Heart right ventricle (tissue), 16 donors: ENCODE data around the gene DGKI. TPM values are rescaled to one million over a fixed set of nuclear protein-coding genes. Genes with fewer than 3 reads are reported as not detected.

Experiments used
- ATAC-seq, 8 donors: fragments of 200-7000 bp; cut with Tn5 transposase; one replicate each; pipeline ENCODE4 v1.9.1; 2020; ENCODE audit warnings: mild to moderate bottlenecking in 8 of 8, moderate library complexity in 8 of 8, moderate number of reproducible peaks in 1 of 8
- DNase-seq, 2 donors: peaks; one replicate each; pipeline ENCODE4 v3.0.0-alpha.2; 2020
- H3K27ac ChIP-seq, 10 donors: fragments of 200-600 bp; sonication (generic) in 2 of 10; one replicate each; pipeline versions ENCODE4 v1.5.0 to v1.8.0; 2020 to 2022; ENCODE audit warnings: mild to moderate bottlenecking in 3 of 10
- H3K27me3 ChIP-seq, 7 donors: fragments of 200-600 bp; one replicate each; pipeline ENCODE4 v1.8.0; 2021 to 2022; ENCODE audit warnings: mild to moderate bottlenecking in 2 of 7
- H3K36me3 ChIP-seq, 9 donors: fragments of 200-600 bp; sonication (generic) in 1 of 9; one replicate each; pipeline versions ENCODE4 v1.5.0 to v1.8.0; 2020 to 2022; ENCODE audit warnings: mild to moderate bottlenecking in 2 of 9
- H3K4me1 ChIP-seq, 9 donors: fragments of 200-600 bp; sonication (generic) in 1 of 9; one replicate each; pipeline versions ENCODE4 v1.5.0 to v1.8.0; 2020 to 2022; ENCODE audit warnings: mild to moderate bottlenecking in 4 of 9
- H3K4me3 ChIP-seq, 10 donors: fragments of 200-600 bp; sonication (generic) in 2 of 10; one replicate each; pipeline versions ENCODE4 v1.5.0 to v1.8.0; 2020 to 2022; ENCODE audit warnings: mild to moderate bottlenecking in 7 of 10, moderate library complexity in 2 of 10
- H3K9me3 ChIP-seq, 11 donors: fragments of 200-600 bp in 10 of 11; sonication (generic) in 2 of 11; one replicate each; pipeline versions ENCODE4 v1.5.0 to v1.8.0; 2013 to 2022; ENCODE audit warnings: mild to moderate bottlenecking in 2 of 11, control low read depth in 1 of 11, moderate library complexity in 1 of 11
- WGBS, 2 donors: extraction: QIAGEN DNeasy Blood & Tissue Kit; methylation state at CpG; one replicate each; pipeline ENCODE4 v1.1.7; 2013; ENCODE audit warnings: inconsistent platforms in 1 of 2; 5-methylcytosine and 5-hydroxymethylcytosine counted together
- intact Hi-C, 10 donors: fragments of 100-400 bp; cut with DNase I; formaldehyde crosslinking; loops; one replicate each; pipeline versions ENCODE4 v1.11.1 to v1.14.2; 2022
- polyA plus RNA-seq, 2 donors: library from polyadenylated mRNA; stranded (reverse); fragments of 200-250 nt; gene quantifications; one replicate each; pipeline ENCODE4 v1.2.3, GENCODE V29; 2013
- total RNA-seq, 10 donors: library from RNA; stranded (reverse); fragmentation: NEBNext Ultra II Directional in 3 of 10; extraction: Animal tissue kit (Norgen Biotek cat#: 25700) in 3 of 10; gene quantifications; one replicate each; pipeline versions ENCODE4 v1.2.1 to v1.2.4, GENCODE V29; 2021 to 2023
- TF ChIP-seq, protein P1 (sequence below), 9 donors: fragments of 200-600 bp; sonication (generic) in 2 of 9; IDR thresholded peaks; one replicate each; pipeline versions ENCODE4 v1.5.0 to v1.8.0; 2021 to 2022; ENCODE audit warnings: antibody characterized with exemption in 9 of 9, mild to moderate bottlenecking in 5 of 9, moderate library complexity in 1 of 9
- donor health status: Arrhythmogenic right ventricular cardiomyopathy.
- donor health status: ischemic (EF 13 %, LVEDD 7.1; RV severe dilation, severe dysfunction).
- donor health status: healthy with polysubstance abuse.
- donor health status: DM: no; HTN: yes; CAD: no.
- donor health status: DM: no; HTN: no; CAD: no.
- donor health status: ischemic (EF 25% LVEDD 6.9; RV normal size, moderate dysfunction).
- donor health status: ischemic (EF 25% LVEDD 5.7; RV mildly dilated, moderate dysfunction).
- donor health status: healthy.
- donor health status: DM: yes; HTN: yes; CAD: no.
- donor health status: Ischemic cardiomyopathy.
- donor health status: ischemic (EF 35%, LVEDD 5.7; RV mildly dilated, moderate dysfunction).
- donor health status: nonischemic (EF 11% LVEDD 7.7; RV severe dilation, severe dysfunction).
- donor health status: DM: yes; HTN: yes; CAD: no.
- donor health status: PGD.
- donor health status: ischemic (EF 29% LVEDD 5.4; RV normal size, mild dysfunction).
- donor health status: nonischemic (EF 23%, LVEDD 6.1; RV moderate dilation, normal function).

DGKI gene
- total and polyA plus RNA-seq, 12 donors: 0.16 to 2.6 (median 1.2) TPM

DNA sequence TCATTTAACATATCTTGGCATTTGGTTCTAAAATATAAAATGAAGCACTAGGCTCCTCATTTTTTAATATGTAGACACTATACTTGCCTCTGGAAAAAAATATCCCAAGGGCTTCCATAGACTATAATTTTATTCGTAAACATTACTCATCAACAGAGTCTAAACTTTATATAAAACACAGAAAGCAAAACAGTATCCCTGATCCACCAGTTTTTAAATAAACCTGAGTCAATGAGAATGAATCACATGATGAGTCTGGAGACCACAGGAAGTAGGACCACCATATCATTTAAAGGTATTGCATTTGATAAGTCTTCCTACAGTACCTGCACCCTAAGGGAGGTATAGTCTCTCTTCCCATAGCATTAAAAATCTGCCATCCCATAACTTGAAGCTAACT lies 228.0 kb downstream of the DGKI start:
- no peak for DNase-seq
- Histone ChIP-seq H3K4me1 (no peaks in the 10 kb centered on the region), H3K9me3 (no peaks in the 10 kb centered on the region), H3K27ac (no peak overlapping the region), H3K36me3 (no peaks in the 10 kb centered on the region), H3K4me3 (no peak overlapping the region), H3K27me3 (no peaks in the 10 kb centered on the region)
- TF ChIP-seq, protein P1, sequence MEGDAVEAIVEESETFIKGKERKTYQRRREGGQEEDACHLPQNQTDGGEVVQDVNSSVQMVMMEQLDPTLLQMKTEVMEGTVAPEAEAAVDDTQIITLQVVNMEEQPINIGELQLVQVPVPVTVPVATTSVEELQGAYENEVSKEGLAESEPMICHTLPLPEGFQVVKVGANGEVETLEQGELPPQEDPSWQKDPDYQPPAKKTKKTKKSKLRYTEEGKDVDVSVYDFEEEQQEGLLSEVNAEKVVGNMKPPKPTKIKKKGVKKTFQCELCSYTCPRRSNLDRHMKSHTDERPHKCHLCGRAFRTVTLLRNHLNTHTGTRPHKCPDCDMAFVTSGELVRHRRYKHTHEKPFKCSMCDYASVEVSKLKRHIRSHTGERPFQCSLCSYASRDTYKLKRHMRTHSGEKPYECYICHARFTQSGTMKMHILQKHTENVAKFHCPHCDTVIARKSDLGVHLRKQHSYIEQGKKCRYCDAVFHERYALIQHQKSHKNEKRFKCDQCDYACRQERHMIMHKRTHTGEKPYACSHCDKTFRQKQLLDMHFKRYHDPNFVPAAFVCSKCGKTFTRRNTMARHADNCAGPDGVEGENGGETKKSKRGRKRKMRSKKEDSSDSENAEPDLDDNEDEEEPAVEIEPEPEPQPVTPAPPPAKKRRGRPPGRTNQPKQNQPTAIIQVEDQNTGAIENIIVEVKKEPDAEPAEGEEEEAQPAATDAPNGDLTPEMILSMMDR (IDR thresholded peaks at IDR 0.05): no peak
- 98 to 100% methylated on average over 1 of the region's 1 CpG for WGBS, 2 donors
- intact Hi-C loops: no loop called here
- ATAC-seq: no peak

DNA sequence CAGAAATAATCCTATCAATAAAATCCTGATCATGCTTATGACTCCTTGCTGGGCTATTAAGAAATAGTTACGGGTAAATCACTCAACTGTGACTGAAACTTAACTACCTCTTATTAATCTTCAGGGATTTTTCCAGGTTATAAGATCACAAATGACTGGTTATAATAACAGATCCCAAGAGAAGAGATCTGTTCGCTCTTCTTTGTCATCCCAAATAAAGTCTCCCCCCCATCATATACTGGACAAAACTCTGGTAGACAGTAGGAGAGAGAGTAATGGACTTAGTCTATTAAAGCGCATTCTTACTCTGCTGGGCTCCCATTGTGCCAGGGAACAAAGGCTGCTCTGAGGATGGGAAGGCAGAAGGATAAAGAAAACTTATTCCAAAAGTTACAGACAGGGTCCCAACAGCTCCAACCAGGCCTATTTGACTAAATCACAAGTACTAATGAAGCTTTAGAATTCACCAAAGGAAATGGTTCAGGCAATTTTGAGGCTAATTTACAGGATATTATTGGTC lies 233.7 kb downstream of the DGKI start:
- no peak for DNase-seq
- H3K27ac ChIP-seq: no peak overlapping the region
- intact Hi-C loops: no loop called here
- H3K9me3 ChIP-seq: no peaks in the 10 kb centered on the region
- no peak overlapping the region for H3K4me3 ChIP-seq
- WGBS, 2 donors: 93 to 98% methylated on average over 3 of the region's 3 CpGs
- TF ChIP-seq, protein P1 (IDR thresholded peaks at IDR 0.05): no peak
- H3K27me3 ChIP-seq: peaks cover 0 to 6% (median 0%) of the 10 kb centered on the region in 7 donors
- no peak for ATAC-seq
- no peaks in the 10 kb centered on the region for H3K36me3 ChIP-seq
- no peaks in the 10 kb centered on the region for H3K4me1 ChIP-seq

DNA sequence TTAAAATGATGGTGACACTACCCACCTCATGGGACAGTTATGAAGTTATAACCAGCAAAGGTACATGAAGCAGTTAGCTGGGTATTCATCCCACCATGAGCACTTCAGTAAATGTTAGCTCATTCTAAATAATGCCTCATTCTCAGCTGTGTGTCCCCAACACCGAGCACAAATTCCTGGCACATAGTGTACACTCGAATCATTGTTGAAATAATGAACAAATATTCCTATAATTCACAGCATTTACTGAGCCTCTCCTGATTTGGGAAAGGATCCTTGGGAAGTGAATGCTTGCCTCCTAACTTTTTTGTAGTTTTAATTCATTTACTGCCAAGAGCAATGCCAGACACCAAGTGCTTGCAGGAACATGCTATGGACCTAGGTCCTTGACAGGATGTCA lies 235.2 kb downstream of the DGKI start:
- no peak for ATAC-seq
- Histone ChIP-seq H3K4me3 (no peak overlapping the region), H3K36me3 (no peaks in the 10 kb centered on the region), H3K27ac (no peak overlapping the region), H3K27me3 (peaks cover 0 to 9% (median 6%) of the 10 kb centered on the region in 7 donors), H3K9me3 (no peaks in the 10 kb centered on the region), H3K4me1 (no peaks in the 10 kb centered on the region)
- TF ChIP-seq, protein P1 (IDR thresholded peaks at IDR 0.05): no peak
- no peak for DNase-seq
- intact Hi-C loops: no loop called here
- WGBS, 2 donors: 88 to 96% methylated on average over 2 of the region's 2 CpGs

DNA sequence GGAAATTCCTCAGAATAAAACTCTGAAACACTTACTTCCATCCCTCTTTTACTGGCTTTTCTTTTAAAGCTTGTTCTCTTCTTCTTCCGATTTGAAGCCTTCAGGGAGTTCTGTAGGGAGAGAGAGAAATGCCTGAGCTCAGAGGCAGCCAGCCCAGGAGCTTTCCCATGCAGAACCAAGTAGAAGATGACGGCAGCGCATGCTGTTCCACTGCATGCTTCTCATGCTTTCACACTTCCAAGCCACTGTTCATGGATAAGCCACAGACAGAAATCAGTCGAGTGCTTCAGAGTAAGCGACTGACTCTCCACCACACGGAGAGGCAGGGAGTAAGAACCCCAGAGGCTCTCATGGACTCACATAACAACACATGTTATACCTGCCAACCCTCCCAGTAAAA lies 237.3 kb downstream of the DGKI start:
- H3K27me3 ChIP-seq: peaks cover 0 to 9% (median 6%) of the 10 kb centered on the region in 7 donors
- H3K4me3 ChIP-seq: no peak overlapping the region
- no peaks in the 10 kb centered on the region for H3K36me3 ChIP-seq
- TF ChIP-seq, protein P1 (IDR thresholded peaks at IDR 0.05): no peak
- peak in 2 of 8 donors; percentile 39 to 49 for ATAC-seq
- H3K9me3 ChIP-seq: no peaks in the 10 kb centered on the region
- DNase-seq: no peak
- intact Hi-C loops: loop anchor here in 3 of 10 donors (5.0 kb wide), 2 partner anchors 288 to 293 kb away; no protein-coding TSS in a partner anchor
- no peak overlapping the region for H3K27ac ChIP-seq
- no peaks in the 10 kb centered on the region for H3K4me1 ChIP-seq
- 30 to 52% methylated on average over 6 of the region's 6 CpGs for WGBS, 2 donors
